HCT116 (cell line): ENCODE measurements around the gene LMX1A. TPM values are rescaled to one million over a fixed set of nuclear protein-coding genes. Genes with fewer than 3 reads are reported as not detected.
A peak's percentile ranks its signal among the peaks of the same experiment; 100 is the strongest.

Experiments
- ATAC-seq: fragments of 200-7000 bp; cut with Tn5 transposase; 2 replicates; pipeline ENCODE4 v1.9.1; 2020; ENCODE audit warnings: mild to moderate bottlenecking, moderate library complexity
- BruUV-seq: library from RNA; stranded (reverse); fragments of 400-500 nt; replicated peaks from 2 replicates; lab custom pipeline; 2021; lab: Mats Ljungman, UMichigan
- CTCF ChIA-PET: fragments of 300-600 bp; sonication (Branson Sonifier 250); formaldehyde crosslinking; loops from one replicate; lab custom pipeline; 2021; ENCODE audit warnings: antibody characterized with exemption; lab: Charles Lee
- POLR2A ChIA-PET: fragments of 300-600, 350-600 bp; sonication (Branson Sonifier 250); formaldehyde crosslinking; loops from one replicate; lab custom pipeline; 2021; ENCODE audit warnings: antibody characterized with exemption; lab: Charles Lee
- RAD21 ChIA-PET, 2 experiments: fragments of 300-600 bp; sonication (Branson Sonifier 250); formaldehyde crosslinking; loops; one replicate each; lab custom pipeline; 2023; ENCODE audit warnings: low total read pairs in 2 of 2; ENCODE audit not compliant: uncharacterized antibody in 2 of 2, unreplicated experiment in 2 of 2, low non-redundant PET in 1 of 2; lab: Charles Lee
- DNase-seq: peaks from one replicate; pipeline ENCODE4 v3.0.0-alpha.2; 2010; ENCODE audit warnings: low read depth, low spot score
- H2AFZ ChIP-seq: fragments of 200-600 bp; shearing (Covaris generic), sonication (generic); 2 replicates; pipeline ENCODE4 v1.6.1; 2017; ENCODE audit warnings: low read depth, mixed run types, mixed read lengths, antibody characterized with exemption, low read length; ENCODE audit not compliant: poor library complexity, severe bottlenecking
- H3K27ac ChIP-seq: 2 replicates; pipeline ENCODE4 v1.5.1; 2012; ENCODE audit warnings: low read depth, low read length
- H3K27me3 ChIP-seq: fragments of 200-600 bp; sonication (generic); 2 replicates; pipeline ENCODE4 v1.6.1; 2016; ENCODE audit warnings: mixed run types, low read length, mixed read lengths; ENCODE audit not compliant: insufficient read depth
- H3K36me3 ChIP-seq, 2 experiments: fragments of 200-500 bp in 1 of 2; fragments of 200-600 bp in 1 of 2; sonication (Bioruptor generic) in 1 of 2; sonication (generic) in 1 of 2; 2 replicates each; pipeline versions ENCODE4 v1.5.1 to v1.6.1; 2014 to 2016; ENCODE audit warnings: low read length in 2 of 2, inconsistent platforms in 1 of 2, mixed read lengths in 1 of 2, mixed run types in 1 of 2; ENCODE audit not compliant: insufficient read depth in 2 of 2, control insufficient read depth in 1 of 2
- H3K4me1 ChIP-seq, 2 experiments: fragments of 200-600 bp in 1 of 2; sonication (generic) in 1 of 2; 2 replicates each; pipeline versions ENCODE4 v1.5.1 to v1.6.1; 2012 to 2017; ENCODE audit warnings: low read length in 2 of 2, inconsistent platforms in 1 of 2, mild to moderate bottlenecking in 1 of 2, mixed read lengths in 1 of 2, mixed run types in 1 of 2, moderate library complexity in 1 of 2; ENCODE audit not compliant: insufficient read depth in 2 of 2, control insufficient read depth in 1 of 2
- H3K4me2 ChIP-seq: fragments of 200-600 bp; sonication (generic); 2 replicates; pipeline ENCODE4 v1.6.1; 2017; ENCODE audit warnings: mixed run types, low read length, mixed read lengths
- H3K4me3 ChIP-seq, 2 experiments: fragments of 200-600 bp in 1 of 2; sonication (generic) in 1 of 2; replicated peaks in 1 of 2; 2 replicates each; pipeline ENCODE4 v1.5.1; 2011 to 2016; ENCODE audit warnings: low read length in 2 of 2, control low read depth in 1 of 2, low read depth in 1 of 2, mild to moderate bottlenecking in 1 of 2, mixed read lengths in 1 of 2, mixed run types in 1 of 2
- H3K79me2 ChIP-seq: fragments of 200-600 bp; sonication (generic); 2 replicates; pipeline ENCODE4 v1.6.1; 2017; ENCODE audit warnings: mild to moderate bottlenecking, mixed run types, low read length, moderate library complexity, mixed read lengths; ENCODE audit not compliant: insufficient read depth
- H3K9ac ChIP-seq: fragments of 200-600 bp; sonication (generic); 2 replicates; pipeline ENCODE4 v1.6.1; 2016; ENCODE audit warnings: low read length, mixed read lengths
- H3K9me2 ChIP-seq: fragments of 200-600 bp; sonication (generic), shearing (Covaris generic); 2 replicates; pipeline ENCODE4 v1.6.1; 2017; ENCODE audit warnings: mixed run types, mild to moderate bottlenecking, moderate library complexity; ENCODE audit not compliant: insufficient read depth
- H3K9me3 ChIP-seq, 2 experiments: fragments of 200-500 bp in 1 of 2; fragments of 200-600 bp in 1 of 2; sonication (Bioruptor generic) in 1 of 2; sonication (generic) in 1 of 2; 2 replicates each; pipeline ENCODE4 v1.6.1; 2014 to 2017; ENCODE audit warnings: low read length in 2 of 2, mixed read lengths in 2 of 2, inconsistent platforms in 1 of 2, low read depth in 1 of 2, mild to moderate bottlenecking in 1 of 2, mixed run types in 1 of 2, moderate library complexity in 1 of 2; ENCODE audit not compliant: control insufficient read depth in 1 of 2, insufficient read depth in 1 of 2
- H4K20me1 ChIP-seq: fragments of 200-600 bp; sonication (generic), shearing (Covaris generic); 2 replicates; pipeline ENCODE4 v1.6.1; 2017; ENCODE audit warnings: mixed run types, mild to moderate bottlenecking, moderate library complexity; ENCODE audit not compliant: insufficient read depth
- CEBPB ChIP-seq: IDR thresholded peaks from 2 replicates; pipeline ENCODE4 v1.6.1; 2012; ENCODE audit warnings: low read depth
- EGR1 ChIP-seq: IDR thresholded peaks from 2 replicates; pipeline ENCODE4 v1.6.1; 2012; ENCODE audit warnings: low read depth
- EZH2phosphoT487 ChIP-seq: fragments of 200-600 bp; IDR thresholded peaks from 2 replicates; pipeline ENCODE4 v1.6.1; 2018; ENCODE audit warnings: antibody characterized with exemption, borderline replicate concordance
- FOSL1 ChIP-seq: IDR thresholded peaks from 2 replicates; pipeline ENCODE4 v1.6.1; 2012; ENCODE audit warnings: low read depth
- ZFX ChIP-seq: fragments of 450-650 bp; IDR thresholded peaks from 2 replicates; pipeline ENCODE4 v1.6.1; 2017
- ZNF274 ChIP-seq: fragments of 200-500 bp; sonication (Bioruptor generic); IDR thresholded peaks from 2 replicates; pipeline ENCODE4 v1.6.1; 2014; ENCODE audit warnings: mild to moderate bottlenecking, low read depth, low read length, inconsistent platforms
- intact Hi-C: fragments of 100-400 bp; cut with micrococcal nuclease; formaldehyde crosslinking; loops from 2 replicates; pipeline ENCODE4 v1.10.0; 2022
- total RNA-seq: library from RNA; stranded (reverse); gene quantifications from one replicate; pipeline ENCODE4 v1.2.1, GENCODE V29; 2021; ENCODE audit not compliant: unreplicated experiment
- TF ChIP-seq, protein P1 (sequence below): IDR thresholded peaks from 2 replicates; pipeline ENCODE4 v1.6.1; 2012
- TF ChIP-seq, protein P2 (sequence below): IDR thresholded peaks from 2 replicates; pipeline ENCODE4 v1.6.1; 2012

The LMX1A gene
- total RNA-seq, 1 experiment from 2014 or later = not detected

DNA sequence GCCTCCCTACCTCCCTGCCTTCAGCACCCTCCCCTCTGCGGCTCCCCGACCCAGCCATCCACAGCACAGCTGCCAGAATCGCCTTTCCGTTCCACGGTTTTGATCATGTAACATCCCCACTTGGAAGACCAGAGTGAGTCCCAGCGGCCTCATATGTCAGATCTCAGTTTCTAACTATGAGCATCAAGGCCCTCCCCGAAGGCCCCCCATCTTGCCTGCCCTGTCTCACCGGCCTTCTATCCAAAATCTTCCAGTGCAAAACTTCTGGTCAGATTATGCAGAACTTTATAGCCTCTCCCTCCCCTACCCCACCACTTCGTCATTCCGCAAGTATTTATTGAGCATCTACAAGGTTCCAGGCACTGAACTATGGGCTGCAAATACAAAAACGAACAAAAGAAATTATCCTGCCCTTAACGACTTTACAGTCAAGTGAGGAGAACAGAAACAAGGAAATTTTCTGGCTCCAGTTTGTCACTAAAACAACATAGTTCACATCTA is 20.3 kb upstream of the LMX1A start (continued):
- no peak for TF ChIP-seq ZFX
- TF ChIP-seq EGR1 = no peak
- no peak for TF ChIP-seq ZNF274
- TF ChIP-seq, protein P1, sequence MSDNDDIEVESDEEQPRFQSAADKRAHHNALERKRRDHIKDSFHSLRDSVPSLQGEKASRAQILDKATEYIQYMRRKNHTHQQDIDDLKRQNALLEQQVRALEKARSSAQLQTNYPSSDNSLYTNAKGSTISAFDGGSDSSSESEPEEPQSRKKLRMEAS = no peak

DNA sequence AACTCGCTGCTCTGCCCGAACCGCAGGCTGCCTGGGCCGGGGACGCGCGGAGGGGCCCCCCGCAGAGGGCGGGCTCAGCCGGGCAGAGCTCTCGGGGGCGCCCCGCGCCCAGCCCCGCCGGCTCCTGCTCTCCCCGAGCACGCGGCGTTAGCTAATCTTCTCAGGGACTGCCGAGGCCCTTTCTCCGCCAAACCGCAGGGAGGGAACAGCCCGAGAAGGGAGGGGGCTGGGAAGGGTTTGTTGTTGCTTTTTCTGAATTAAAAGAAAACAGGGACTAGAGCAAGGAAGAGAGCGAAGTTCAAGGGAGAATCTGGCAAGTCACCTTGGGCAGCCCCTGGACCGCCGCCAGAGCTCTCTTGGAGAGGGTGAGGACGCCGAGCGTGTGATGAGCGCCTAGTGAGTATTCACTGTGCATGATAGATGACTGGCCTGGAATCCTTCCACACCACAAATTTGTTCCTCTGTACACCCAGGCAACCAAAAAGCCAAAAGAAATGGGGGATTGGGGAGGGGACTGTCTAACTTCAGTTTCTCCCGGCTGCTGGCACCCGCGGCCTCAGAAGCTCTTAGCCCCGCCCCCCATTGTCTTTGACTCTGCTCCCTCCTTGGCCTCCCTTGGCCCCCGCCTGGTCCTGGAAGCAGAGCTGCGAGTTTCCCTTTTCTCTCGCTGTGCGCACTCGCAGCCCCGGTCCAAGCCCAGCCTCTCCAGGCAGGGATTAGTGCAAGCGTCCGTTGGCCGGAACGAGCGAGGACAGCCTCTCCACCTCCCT is 19.7 kb upstream of the LMX1A start:
- no peak overlapping the region for H3K9ac ChIP-seq
- POLR2A ChIA-PET = no interaction called here
- H2AFZ ChIP-seq = peak overlapping the region; percentile 83
- H3K27me3 ChIP-seq = peaks cover 6% of the 10 kb centered on the region
- TF ChIP-seq FOSL1 (no peak), CEBPB (no peak), EZH2phosphoT487 (no peak), ZNF274 (no peak)
- TF ChIP-seq, protein P1 = no peak
- TF ChIP-seq, protein P2, sequence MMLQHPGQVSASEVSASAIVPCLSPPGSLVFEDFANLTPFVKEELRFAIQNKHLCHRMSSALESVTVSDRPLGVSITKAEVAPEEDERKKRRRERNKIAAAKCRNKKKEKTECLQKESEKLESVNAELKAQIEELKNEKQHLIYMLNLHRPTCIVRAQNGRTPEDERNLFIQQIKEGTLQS = no peak
- TF ChIP-seq, all 23 proteins: peak for 0
- peaks cover 0 to 13% of the 10 kb centered on the region in 2 experiments; a peak in 3 of 4 replicates for H3K4me1 ChIP-seq
- intact Hi-C loops = no loop called here
- H3K9me3 ChIP-seq = no peaks in the 10 kb centered on the region
- no peaks in the 10 kb centered on the region for H3K79me2 ChIP-seq
- CTCF ChIA-PET = interaction anchor here (0.7 to 2.0 kb wide), 2 partner anchors 9 to 17 kb away, joined by 3 to 8 read pairs; no protein-coding TSS in a partner anchor
- no peaks in the 10 kb centered on the region for H4K20me1 ChIP-seq
- no peaks in the 10 kb centered on the region for H3K9me2 ChIP-seq
- no peaks in the 10 kb centered on the region for H3K36me3 ChIP-seq
- ATAC-seq (peak; percentile 86), DNase-seq (no peak)
- RAD21 ChIA-PET = no interaction called here
- peak overlapping the region; percentile 27 to 49 for H3K4me3 ChIP-seq
- H3K27ac ChIP-seq = no peak overlapping the region; the same call in 1 of the 2 replicates
- peak overlapping the region; percentile 75 for H3K4me2 ChIP-seq
- no TSS peak for BruUV-seq
